Measurements from ENCODE around the gene CDH11.

DNA sequence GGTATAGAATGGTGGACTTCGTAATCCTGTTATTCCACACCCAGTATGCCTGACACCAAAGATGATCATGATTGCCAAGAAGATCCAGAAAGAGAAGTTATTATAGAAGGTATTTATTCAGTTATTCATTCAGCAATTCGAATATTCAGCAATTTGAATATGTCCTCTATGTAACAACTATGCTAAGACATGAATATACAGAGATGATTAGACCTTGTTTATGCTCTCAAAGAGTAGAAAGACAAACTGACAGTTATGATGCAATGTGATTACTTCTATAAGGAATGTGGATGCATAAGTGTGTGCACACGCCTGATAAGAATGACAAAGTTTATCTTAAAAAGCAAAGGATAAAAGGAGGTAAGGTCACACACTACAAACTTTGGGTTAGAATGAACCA lies 218.1 kb downstream of the CDH11 start:
- TF ChIP-seq ZNF384 (IDR thresholded peaks at IDR 0.05), result no peak
- TF ChIP-seq L3MBTL2 (conservative IDR thresholded peaks at IDR 0.05), result no peak
- TF ChIP-seq FOXK2 (IDR thresholded peaks at IDR 0.05), result no peak
- no peak for TF ChIP-seq SUZ12 (IDR thresholded peaks at IDR 0.05)

Measured in HEK293T (cell line).